Measurements from ENCODE around the gene PGAP6.

PGAP6 gene

DNA sequence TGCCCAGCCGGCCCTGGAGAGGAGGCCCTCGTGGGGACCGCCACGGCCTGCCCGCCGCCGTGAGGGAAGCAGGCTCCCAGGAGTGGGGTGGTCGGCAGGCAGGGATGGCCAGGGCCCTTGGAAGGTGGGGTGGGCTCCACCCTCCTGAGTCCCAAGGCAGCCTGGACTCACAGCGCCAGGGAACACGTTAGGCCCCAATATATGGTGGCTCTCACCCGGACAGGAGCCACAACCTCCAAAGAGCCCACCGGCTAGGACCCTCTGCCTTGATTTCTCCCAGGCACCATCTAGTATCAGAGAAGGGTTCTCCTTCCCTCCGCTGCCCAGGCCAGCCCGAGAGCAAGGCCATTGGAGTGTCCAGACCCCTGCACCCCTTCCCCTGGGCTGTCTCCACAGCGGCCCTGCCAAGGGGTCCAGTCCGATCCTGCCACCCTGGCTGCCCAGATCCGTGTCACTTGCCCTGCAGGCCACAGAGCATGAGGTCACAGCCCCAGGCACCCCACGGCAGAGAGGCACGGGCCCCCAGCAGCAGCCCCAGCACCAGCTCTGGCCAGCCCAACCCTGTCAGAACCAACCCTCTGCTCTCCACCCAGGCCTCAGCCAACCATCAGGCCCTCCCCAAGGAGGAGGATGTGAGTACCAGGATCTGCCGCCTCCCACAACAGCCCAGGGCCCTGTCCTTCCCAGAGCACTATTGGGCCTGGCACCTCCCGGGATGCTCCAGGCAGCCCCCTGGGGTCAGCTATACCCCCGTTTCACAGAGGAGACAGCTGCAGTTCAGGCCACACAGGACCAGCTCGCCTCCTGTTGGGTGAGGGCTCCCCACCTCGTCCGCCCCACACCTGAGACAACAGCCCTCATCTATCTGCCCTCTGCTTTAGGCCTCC, 28.1 kb downstream of the PGAP6 start:
- Histone ChIP-seq H3K27ac (ENCODE audit: low read length) (no peak overlapping the region), H3K4me3 (ENCODE audit: low read depth in 1 of 2, low read length in 2 of 2) (no peak overlapping the region), H3K27me3 (ENCODE audit: insufficient read depth, low read length, poor library complexity) (no peaks in the 10 kb centered on the region), H3K9me3 (ENCODE audit: insufficient read depth, low read length, severe bottlenecking) (no peaks in the 10 kb centered on the region), H3K4me2 (ENCODE audit: insufficient read depth, low read length) (peak overlapping the region; percentile 28; the same call in 1 of the 2 replicates), H4K20me1 (ENCODE audit: insufficient read depth, low read length) (peaks cover 32% of the 10 kb centered on the region), H2AFZ (ENCODE audit: low read depth, low read length) (no peak overlapping the region), H3K79me2 (ENCODE audit: insufficient read depth, low read length) (peaks cover 31% of the 10 kb centered on the region), H3K4me1 (ENCODE audit: insufficient read depth, low read length) (peaks cover 23% of the 10 kb centered on the region), H3K9ac (ENCODE audit: low read depth, low read length) (no peak overlapping the region), H3K36me3 (ENCODE audit: insufficient read depth, low read length) (peaks cover 15% of the 10 kb centered on the region)
- ATAC-seq (ENCODE audit: insufficient read depth, low read depth) (no peak), DNase-seq (no peak)
- no peak for TF ChIP-seq EZH2 (IDR thresholded peaks at IDR 0.05; ENCODE audit: borderline replicate concordance, low read depth, low read length, severe bottlenecking)
- no peak for TF ChIP-seq CTCF (IDR thresholded peaks at IDR 0.05; ENCODE audit: borderline replicate concordance, extremely low read depth, low read length, poor library complexity, severe bottlenecking)

DNA sequence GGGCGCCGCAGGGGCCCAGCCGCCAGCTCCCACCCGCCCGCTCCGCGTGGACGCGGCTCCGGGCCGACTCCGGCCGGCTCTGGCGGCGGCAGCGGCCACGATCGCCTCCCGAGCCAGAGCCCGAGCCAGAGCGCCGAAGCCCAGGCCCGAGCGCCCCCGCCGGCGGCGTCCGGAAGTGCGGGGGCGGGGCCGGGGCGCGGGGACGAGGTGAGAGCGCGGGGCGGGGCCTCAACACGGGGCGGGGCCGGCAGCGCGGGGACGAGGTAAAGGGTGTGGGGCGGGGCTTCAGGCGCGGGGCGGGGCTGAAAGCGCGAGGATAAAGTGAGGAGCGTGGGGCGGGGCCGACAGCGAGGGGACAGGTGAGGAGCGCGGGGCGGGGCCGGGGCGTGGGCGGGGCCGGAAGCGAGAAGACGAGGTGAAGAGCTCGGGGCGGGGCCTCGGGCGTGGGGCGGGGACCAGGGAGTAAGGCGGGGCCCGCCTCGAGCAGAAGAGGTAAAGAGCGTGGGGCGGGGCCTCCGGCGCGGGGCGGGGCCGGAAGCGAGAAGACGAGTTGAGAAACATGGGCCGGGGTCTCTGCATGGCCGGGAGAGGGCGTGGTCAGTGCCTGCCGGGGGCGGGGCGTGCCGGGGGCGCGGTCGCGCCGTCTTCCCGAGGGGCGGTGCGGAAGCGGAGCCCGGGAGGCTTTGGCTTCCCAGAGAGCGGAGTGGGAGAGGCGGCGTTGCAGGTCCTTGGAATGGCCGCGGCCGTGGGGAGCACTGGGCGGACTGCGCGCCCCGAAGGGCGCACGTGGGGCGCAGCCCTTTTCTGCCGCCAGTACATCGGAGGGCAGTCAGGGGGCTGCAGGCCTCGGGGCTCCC, 29.0 kb downstream of the PGAP6 start, which contains the start of gene AXIN1:
TSS of gene AXIN1 (minus strand) at position 177 of the 857 bp plus-strand sequence. CDS start 5,698 bp downstream, outside the sequence.
- Histone ChIP-seq H2AFZ (ENCODE audit: low read depth, low read length) (peak within 1 kb of the TSS; percentile 15; the same call in 1 of the 2 replicates), H3K36me3 (ENCODE audit: insufficient read depth, low read length) (peaks cover 15% of the 10 kb centered on the region), H3K9ac (ENCODE audit: low read depth, low read length) (peak within 1 kb of the TSS; percentile 90), H3K4me2 (ENCODE audit: insufficient read depth, low read length) (peak within 1 kb of the TSS; percentile 83), H4K20me1 (ENCODE audit: insufficient read depth, low read length) (peaks cover 40% of the 10 kb centered on the region), H3K9me3 (ENCODE audit: insufficient read depth, low read length, severe bottlenecking) (no peaks in the 10 kb centered on the region), H3K4me1 (ENCODE audit: insufficient read depth, low read length) (peaks cover 23% of the 10 kb centered on the region), H3K4me3 (ENCODE audit: low read depth in 1 of 2, low read length in 2 of 2) (peak within 1 kb of the TSS; percentile 67 to 77; a peak in 3 of 4 replicates), H3K79me2 (ENCODE audit: insufficient read depth, low read length) (peaks cover 39% of the 10 kb centered on the region), H3K27me3 (ENCODE audit: insufficient read depth, low read length, poor library complexity) (no peaks in the 10 kb centered on the region), H3K27ac (ENCODE audit: low read length) (peak within 1 kb of the TSS; percentile 39; the same call in 1 of the 2 replicates)
- no peak for TF ChIP-seq EZH2 (IDR thresholded peaks at IDR 0.05; ENCODE audit: borderline replicate concordance, low read depth, low read length, severe bottlenecking)
- peak; percentile 57 for TF ChIP-seq CTCF (IDR thresholded peaks at IDR 0.05; ENCODE audit: borderline replicate concordance, extremely low read depth, low read length, poor library complexity, severe bottlenecking)
- peak; percentile 96 for DNase-seq
- peak; percentile 74 for ATAC-seq (ENCODE audit: insufficient read depth, low read depth)

GRCh38 chr16:351804-352520, 29.8 kb downstream of the PGAP6 start:
- H3K27ac ChIP-seq (ENCODE audit: low read length): peak overlapping the region; percentile 30; the same call in 1 of the 2 replicates
- H3K4me1 ChIP-seq (ENCODE audit: insufficient read depth, low read length): peaks cover 23% of the 10 kb centered on the region
- H3K27me3 ChIP-seq (ENCODE audit: insufficient read depth, low read length, poor library complexity): no peaks in the 10 kb centered on the region
- peak overlapping the region; percentile 67 to 77; a peak in 3 of 4 replicates for H3K4me3 ChIP-seq (ENCODE audit: low read depth in 1 of 2, low read length in 2 of 2)
- DNase-seq: no peak
- H2AFZ ChIP-seq (ENCODE audit: low read depth, low read length): peak overlapping the region; percentile 15; the same call in 1 of the 2 replicates
- peaks cover 22% of the 10 kb centered on the region for H3K36me3 ChIP-seq (ENCODE audit: insufficient read depth, low read length)
- peak; percentile 28 for ATAC-seq (ENCODE audit: insufficient read depth, low read depth)
- TF ChIP-seq CTCF (IDR thresholded peaks at IDR 0.05; ENCODE audit: borderline replicate concordance, extremely low read depth, low read length, poor library complexity, severe bottlenecking) (no peak), EZH2 (IDR thresholded peaks at IDR 0.05; ENCODE audit: borderline replicate concordance, low read depth, low read length, severe bottlenecking) (no peak)
- H3K9me3 ChIP-seq (ENCODE audit: insufficient read depth, low read length, severe bottlenecking): no peaks in the 10 kb centered on the region
- H3K4me2 ChIP-seq (ENCODE audit: insufficient read depth, low read length): peak overlapping the region; percentile 83
- H3K9ac ChIP-seq (ENCODE audit: low read depth, low read length): peak overlapping the region; percentile 90
- peaks cover 47% of the 10 kb centered on the region for H3K79me2 ChIP-seq (ENCODE audit: insufficient read depth, low read length)
- H4K20me1 ChIP-seq (ENCODE audit: insufficient read depth, low read length): peaks cover 48% of the 10 kb centered on the region

All from DND-41 (cell line).